K562 (cell line): Measurements from ENCODE around the gene LRRC3.

Experiments
- MXI1 ChIP-seq: IDR thresholded peaks from 2 replicates; pipeline ENCODE4 v1.6.1; 2011; ENCODE audit warnings: low read depth, mild to moderate bottlenecking, improper control_type of control experiment, low read length
- SP2 ChIP-seq: IDR thresholded peaks from 2 replicates; pipeline ENCODE4 v1.6.1; 2011; ENCODE audit warnings: mild to moderate bottlenecking, low read depth, low read length, moderate library complexity; ENCODE audit not compliant: poor library complexity, severe bottlenecking; ENCODE audit errors: extremely low read depth

DNA sequence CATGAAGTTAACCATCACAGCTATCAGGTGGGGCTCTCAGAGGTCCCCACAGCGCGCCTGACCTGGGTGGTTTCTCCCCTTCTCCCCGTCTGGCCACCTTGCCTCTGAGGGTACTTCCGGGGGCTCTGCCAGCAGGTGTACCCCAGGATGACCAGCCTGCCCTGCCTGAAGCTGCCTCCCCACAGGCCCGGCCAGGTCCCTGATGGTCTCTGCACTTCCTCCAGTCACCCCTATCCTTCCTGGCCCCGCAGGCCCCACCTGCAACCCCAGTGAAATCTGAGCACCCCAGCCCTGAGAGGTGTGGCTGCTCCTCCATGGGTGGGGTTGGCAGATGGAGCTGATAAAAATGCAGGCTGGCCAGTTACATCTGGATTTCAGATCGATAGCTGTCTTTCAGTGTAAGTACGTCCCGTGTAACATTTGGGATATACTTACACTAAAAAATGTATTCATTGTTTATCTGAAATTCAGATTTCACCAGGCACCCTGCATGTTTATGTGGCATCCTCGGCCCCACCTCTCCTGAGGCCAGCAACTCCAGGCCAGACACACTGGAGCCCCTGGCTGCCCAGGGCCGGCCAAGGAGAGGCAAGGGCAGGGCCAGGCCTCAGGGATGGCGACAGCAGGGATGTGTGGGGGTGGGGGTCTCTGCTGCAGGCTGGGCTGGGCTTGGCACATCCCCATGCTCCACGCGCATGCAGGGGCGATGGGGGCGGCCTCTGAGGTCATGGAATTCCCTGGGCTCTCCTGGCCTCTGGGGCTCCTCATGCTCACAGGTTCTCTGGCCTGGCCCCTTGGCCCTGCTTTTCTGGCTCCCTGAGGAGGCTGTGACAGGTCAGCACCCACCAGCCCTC is 25.1 kb downstream of the LRRC3 start:
- no peak for TF ChIP-seq SP2
- TF ChIP-seq MXI1: no peak
